ENCODE data around the gene AVEN. TPM values are rescaled to one million over a fixed set of nuclear protein-coding genes. Genes with fewer than 3 reads are reported as not detected.

AVEN gene
- total and polyA plus RNA-seq, 2 of the 4 experiments (the other 2 are of a cell fraction), result 9.1 to 17.6 TPM

DNA sequence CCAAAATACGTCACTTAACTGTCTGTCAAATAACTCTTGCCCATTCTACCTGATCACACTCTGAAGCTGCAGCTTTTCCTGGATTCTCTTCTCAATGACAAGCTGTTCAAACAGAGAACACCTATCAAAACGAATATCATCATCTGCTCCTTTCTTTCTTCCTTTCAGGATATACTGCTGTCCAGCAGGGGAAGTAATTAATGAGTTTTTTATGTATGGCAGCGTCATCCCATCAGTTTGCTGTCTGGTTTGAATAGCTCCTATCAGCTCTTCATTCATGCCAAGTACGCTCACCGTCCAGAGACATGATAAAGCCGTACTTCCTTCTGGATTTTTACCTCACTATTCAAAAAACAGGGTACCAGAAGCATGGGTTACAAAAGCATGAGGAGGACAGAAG, 70.8 kb downstream of the AVEN start, which contains the start of gene CHRM5:
CHRM5 (plus strand) TSS at position 274 of the 400 bp plus-strand sequence. CDS start 94,221 bp downstream, outside the sequence.
- Histone ChIP-seq H3K18ac (ENCODE audit: low read depth, low read length) (no peak within 1 kb of the TSS), H4K5ac (ENCODE audit: low read depth, low read length) (no peak within 1 kb of the TSS), H4K20me1 (ENCODE audit: insufficient read depth, low read length) (no peaks in the 10 kb centered on the region), H3K27me3 (ENCODE audit: control insufficient read depth, insufficient read depth, low read length) (no peaks in the 10 kb centered on the region), H2BK120ac (ENCODE audit: low read depth, low read length) (no peak within 1 kb of the TSS), H3K4me3 (ENCODE audit: insufficient read depth, low read depth, low read length) (no peak within 1 kb of the TSS), H2BK5ac (ENCODE audit: low read depth, low read length, poor library complexity, severe bottlenecking) (no peak within 1 kb of the TSS), H2BK15ac (ENCODE audit: low read depth, low read length) (no peak within 1 kb of the TSS), H3K27ac (ENCODE audit: insufficient read depth, low read length) (no peak within 1 kb of the TSS), H3K79me1 (ENCODE audit: low read depth in 1 of 2, low read length in 2 of 2) (no peaks in the 10 kb centered on the region), H3K56ac (ENCODE audit: extremely low read depth, insufficient read depth, low read length) (no peak within 1 kb of the TSS), H3K23ac (ENCODE audit: low read depth, low read length) (no peak within 1 kb of the TSS), H3K36me3 (ENCODE audit: control insufficient read depth, insufficient read depth, low read length) (no peaks in the 10 kb centered on the region), H3K14ac (replicated peaks; ENCODE audit: low read depth, low read length) (no peak within 1 kb of the TSS), H3K4me2 (ENCODE audit: low read depth, low read length) (no peak within 1 kb of the TSS), H3K9ac (ENCODE audit: low read depth, low read length) (no peak within 1 kb of the TSS), H2AFZ (replicated peaks; ENCODE audit: low read length, poor library complexity) (no peak within 1 kb of the TSS), H3K4ac (ENCODE audit: low read depth, low read length) (no peak within 1 kb of the TSS), H2AK9ac (replicated peaks; ENCODE audit: low read depth, low read length, poor library complexity) (no peak within 1 kb of the TSS), H2AK5ac (ENCODE audit: low read depth, low read length) (no peak within 1 kb of the TSS), H4K8ac (ENCODE audit: low read depth in 2 of 2, low read length in 2 of 2) (no peak within 1 kb of the TSS), H2BK20ac (ENCODE audit: low read depth, low read length) (no peak within 1 kb of the TSS), H4K91ac (ENCODE audit: insufficient read depth, low read depth, low read length) (no peak within 1 kb of the TSS), H3K4me1 (ENCODE audit: control insufficient read depth, insufficient read depth, low read length) (no peaks in the 10 kb centered on the region), H3K9me1 (ENCODE audit: insufficient read depth, low read length) (no peaks in the 10 kb centered on the region), H3K9me3 (ENCODE audit: control insufficient read depth, insufficient read depth, low read length) (no peaks in the 10 kb centered on the region)
- BruUV-seq (replicated peaks), result no TSS peak
- in situ Hi-C loops (cut with MboI; ENCODE audit: low sequenced_read_pairs), result no loop called here
- 85% methylated on average over 2 of the region's 6 CpGs; no CpG with 5 or more reads in 1 of the 2 experiments for WGBS, 2 experiments (ENCODE audit: extremely low coverage in 2 of 2, insufficient read length in 1 of 2)
- ChIA-PET POLR2A (ENCODE audit: unreplicated experiment) (no interaction called here), CTCF (interaction anchor here (0.7 to 1.4 kb wide), 4 partner anchors 8 to 233 kb away, joined by 3 to 6 read pairs (median 4); no protein-coding TSS in a partner anchor)
- intact Hi-C loops (cut with micrococcal nuclease), result loop anchor here (5.0 kb wide), 2 partner anchors 116 to 166 kb away; no protein-coding TSS in a partner anchor
- ATAC-seq (ENCODE audit: low read depth) (no peak), DNase-seq (no peak)
- TF ChIP-seq CTCF (conservative IDR thresholded peaks at IDR 0.05; ENCODE audit: low read depth, low read length), result no peak
- no peak for TF ChIP-seq CEBPB (IDR thresholded peaks at IDR 0.05; ENCODE audit: low read depth, low read length)
- no peak for TF ChIP-seq RCOR1 (IDR thresholded peaks at IDR 0.05; ENCODE audit: insufficient replicate concordance, low read length)
- TF ChIP-seq USF2 (IDR thresholded peaks at IDR 0.05; ENCODE audit: low read depth, low read length), result no peak
- no peak for TF ChIP-seq SMC3 (IDR thresholded peaks at IDR 0.05; ENCODE audit: low read depth, low read length)
- TF ChIP-seq RAD21 (IDR thresholded peaks at IDR 0.05; ENCODE audit: low read length), result no peak
- no peak for TF ChIP-seq MAZ (IDR thresholded peaks at IDR 0.05; ENCODE audit: borderline replicate concordance, low read depth, low read length)
- TF ChIP-seq MXI1 (IDR thresholded peaks at IDR 0.05; ENCODE audit: borderline replicate concordance, low read depth, low read length), result no peak
- TF ChIP-seq BHLHE40 (IDR thresholded peaks at IDR 0.05; ENCODE audit: low read depth, low read length), result no peak
- no peak for TF ChIP-seq CHD1 (IDR thresholded peaks at IDR 0.05; ENCODE audit: low read depth, low read length)
- no peak for TF ChIP-seq ELK1 (IDR thresholded peaks at IDR 0.05; ENCODE audit: borderline replicate concordance, low read depth, low read length)
- TF ChIP-seq MAFK (IDR thresholded peaks at IDR 0.05; ENCODE audit: low read depth, low read length), result no peak
- TF ChIP-seq POLR2A (IDR thresholded peaks at IDR 0.05; ENCODE audit: low read depth, low read length), result no peak
- no peak for TF ChIP-seq FOS (IDR thresholded peaks at IDR 0.05; ENCODE audit: low read depth, low read length)
- TF ChIP-seq RFX5 (IDR thresholded peaks at IDR 0.05; ENCODE audit: low read depth, low read length), result no peak
- TF ChIP-seq NFE2L2 (IDR thresholded peaks at IDR 0.05; ENCODE audit: low read depth, low read length), result no peak
- dilution Hi-C loops (cut with HindIII; ENCODE audit: low sequenced_read_pairs, unreplicated experiment), result no loop called here

All from IMR-90 (cell line).